Adipocyte (in vitro differentiated cells): ENCODE results near the gene DDX39A.
A peak's percentile ranks its signal among the peaks of the same experiment; 100 is the strongest.
"Not testable (repeated sequence)": the region's sequence is repeated elsewhere in the genome, so short reads cannot be mapped to it uniquely, and the experiment has no call there.

Experiments used
- DNase-seq: peaks from one replicate; pipeline ENCODE4 v3.0.0-alpha.2; 2015; ENCODE audit warnings: low read depth
- H3K27me3 ChIP-seq: replicated peaks from 2 replicates; pipeline ENCODE4 v1.7.0; 2013; ENCODE audit warnings: mild to moderate bottlenecking, low read length, moderate library complexity; ENCODE audit not compliant: control insufficient read depth, insufficient read depth
- H3K36me3 ChIP-seq: 2 replicates; pipeline ENCODE4 v1.7.0; 2013; ENCODE audit warnings: low read length, mild to moderate bottlenecking, moderate library complexity; ENCODE audit not compliant: control insufficient read depth, insufficient read depth, severe bottlenecking
- H3K4me1 ChIP-seq: 2 replicates; pipeline ENCODE4 v1.7.0; 2013; ENCODE audit warnings: mild to moderate bottlenecking, low read length, moderate library complexity; ENCODE audit not compliant: control insufficient read depth, insufficient read depth
- H3K4me3 ChIP-seq: 2 replicates; pipeline ENCODE4 v1.7.0; 2013; ENCODE audit warnings: mild to moderate bottlenecking, low read length, moderate library complexity
- H3K9ac ChIP-seq: 2 replicates; pipeline ENCODE4 v1.7.0; 2013; ENCODE audit warnings: mild to moderate bottlenecking, low read length, moderate library complexity
- H3K9me3 ChIP-seq: 2 replicates; pipeline ENCODE4 v1.7.0; 2013; ENCODE audit warnings: mild to moderate bottlenecking, low read length, moderate library complexity; ENCODE audit not compliant: control insufficient read depth

Gene DDX39A

GRCh38 chr19:14377883-14378328 is 41.2 kb downstream of the DDX39A start:
- H3K36me3 ChIP-seq = no peaks in the 10 kb centered on the region
- no peak for DNase-seq
- H3K9me3 ChIP-seq = no peaks in the 10 kb centered on the region
- no peaks in the 10 kb centered on the region for H3K27me3 ChIP-seq
- H3K9ac ChIP-seq = no peak overlapping the region
- H3K4me1 ChIP-seq = peaks cover 22% of the 10 kb centered on the region
- H3K4me3 ChIP-seq = no peak overlapping the region

- H3K9ac ChIP-seq = peak overlapping the region; percentile 55
- H3K36me3 ChIP-seq = no peaks in the 10 kb centered on the region
- no peaks in the 10 kb centered on the region for H3K9me3 ChIP-seq
- no peak overlapping the region for H3K4me3 ChIP-seq
- no peaks in the 10 kb centered on the region for H3K27me3 ChIP-seq
- H3K4me1 ChIP-seq = peaks cover 10% of the 10 kb centered on the region
- peak; percentile 31 for DNase-seq
Measured at GRCh38 chr19:14375582-14376291, 43.4 kb downstream of the DDX39A start.

- H3K36me3 ChIP-seq = no peaks in the 10 kb centered on the region
- H3K9ac ChIP-seq = peak overlapping the region; percentile 55
- peaks cover 11% of the 10 kb centered on the region for H3K4me1 ChIP-seq
- no peak for DNase-seq
- no peaks in the 10 kb centered on the region for H3K27me3 ChIP-seq
- H3K4me3 ChIP-seq = no peak overlapping the region
- no peaks in the 10 kb centered on the region for H3K9me3 ChIP-seq
Measured at GRCh38 chr19:14375055-14375581, 44.0 kb downstream of the DDX39A start.

- not testable (repeated sequence) for H3K9ac ChIP-seq, H3K4me3 ChIP-seq, H3K27me3 ChIP-seq, H3K36me3 ChIP-seq, H3K9me3 ChIP-seq, DNase-seq
- H3K4me1 ChIP-seq = peaks cover 18% of the 10 kb centered on the region
Measured at GRCh38 chr19:14374313-14374712, 44.8 kb downstream of the DDX39A start.

- not testable (repeated sequence) for H3K9ac ChIP-seq, H3K4me3 ChIP-seq, H3K27me3 ChIP-seq, H3K9me3 ChIP-seq, H3K36me3 ChIP-seq, DNase-seq
- peaks cover 18% of the 10 kb centered on the region for H3K4me1 ChIP-seq
Measured at GRCh38 chr19:14372384-14373077, 46.6 kb downstream of the DDX39A start.

GRCh38 chr19:14371301-14371821 is 47.8 kb downstream of the DDX39A start:
- no peaks in the 10 kb centered on the region for H3K9me3 ChIP-seq
- H3K27me3 ChIP-seq = no peaks in the 10 kb centered on the region
- no peak overlapping the region for H3K9ac ChIP-seq
- H3K36me3 ChIP-seq = no peaks in the 10 kb centered on the region
- DNase-seq = no peak
- peaks cover 18% of the 10 kb centered on the region for H3K4me1 ChIP-seq
- no peak overlapping the region for H3K4me3 ChIP-seq

- no peaks in the 10 kb centered on the region for H3K9me3 ChIP-seq
- H3K4me1 ChIP-seq = peaks cover 17% of the 10 kb centered on the region
- H3K27me3 ChIP-seq = no peaks in the 10 kb centered on the region
- H3K9ac ChIP-seq = no peak overlapping the region
- no peak for DNase-seq
- H3K36me3 ChIP-seq = no peaks in the 10 kb centered on the region
- H3K4me3 ChIP-seq = no peak overlapping the region
Measured at GRCh38 chr19:14370940-14371280, 48.2 kb downstream of the DDX39A start.

GRCh38 chr19:14370169-14370939 is 48.8 kb downstream of the DDX39A start:
- Histone ChIP-seq H3K4me3 (no peak overlapping the region), H3K36me3 (no peaks in the 10 kb centered on the region), H3K9me3 (no peaks in the 10 kb centered on the region), H3K9ac (no peak overlapping the region), H3K27me3 (no peaks in the 10 kb centered on the region), H3K4me1 (peaks cover 12% of the 10 kb centered on the region)
- no peak for DNase-seq

GRCh38 chr19:14369399-14370168 is 49.6 kb downstream of the DDX39A start:
- no peaks in the 10 kb centered on the region for H3K36me3 ChIP-seq
- H3K9ac ChIP-seq = no peak overlapping the region
- no peaks in the 10 kb centered on the region for H3K27me3 ChIP-seq
- peak overlapping the region; percentile 23 for H3K4me3 ChIP-seq
- peaks cover 13% of the 10 kb centered on the region for H3K4me1 ChIP-seq
- peak; percentile 61 for DNase-seq
- H3K9me3 ChIP-seq = no peaks in the 10 kb centered on the region

GRCh38 chr19:14368011-14368513 is 51.1 kb downstream of the DDX39A start:
- no peak for DNase-seq
- no peaks in the 10 kb centered on the region for H3K27me3 ChIP-seq
- no peak overlapping the region for H3K4me3 ChIP-seq
- H3K36me3 ChIP-seq = no peaks in the 10 kb centered on the region
- no peak overlapping the region for H3K9ac ChIP-seq
- H3K4me1 ChIP-seq = peaks cover 18% of the 10 kb centered on the region
- no peaks in the 10 kb centered on the region for H3K9me3 ChIP-seq
